Smooth muscle cell (in vitro differentiated cells): ENCODE data around the gene ARL15. TPM values are rescaled to one million over a fixed set of nuclear protein-coding genes. Genes with fewer than 3 reads are reported as not detected.

Source experiments
- DNase-seq: peaks from one replicate; lab custom pipeline; 2025; ENCODE audit not compliant: unreplicated experiment; lab: John Stamatoyannopoulos, UW
- H2AFZ ChIP-seq: fragments of 200-600 bp; sonication (generic); 2 replicates; pipeline ENCODE4 v1.6.0; 2016; ENCODE audit warnings: antibody characterized with exemption, low read depth, mild to moderate bottlenecking
- H3F3A ChIP-seq: fragments of 200-600 bp; sonication (generic); 2 replicates; pipeline ENCODE4 v1.6.0; 2017; ENCODE audit warnings: antibody characterized with exemption, low read depth
- H3K27ac ChIP-seq: fragments of 200-600 bp; sonication (generic); 2 replicates; pipeline ENCODE4 v1.5.1; 2016; ENCODE audit warnings: low read depth, mild to moderate bottlenecking
- H3K27me3 ChIP-seq: fragments of 200-600 bp; sonication (generic); 2 replicates; pipeline ENCODE4 v1.6.1; 2016; ENCODE audit warnings: low read depth, mild to moderate bottlenecking
- H3K36me3 ChIP-seq: fragments of 200-600 bp; sonication (generic); 2 replicates; pipeline ENCODE4 v1.5.1; 2016; ENCODE audit warnings: low read depth
- H3K4me1 ChIP-seq: fragments of 200-600 bp; sonication (generic); 2 replicates; pipeline ENCODE4 v1.5.1; 2016; ENCODE audit warnings: low read depth
- H3K4me2 ChIP-seq: fragments of 200-600 bp; sonication (generic); 2 replicates; pipeline ENCODE4 v1.6.0; 2016; ENCODE audit warnings: mild to moderate bottlenecking
- H3K4me3 ChIP-seq: fragments of 200-600 bp; sonication (generic); 2 replicates; pipeline ENCODE4 v1.5.1; 2016; ENCODE audit warnings: mild to moderate bottlenecking
- H3K79me2 ChIP-seq: fragments of 200-600 bp; sonication (generic); 2 replicates; pipeline ENCODE4 v1.6.0; 2016; ENCODE audit warnings: low read depth, mild to moderate bottlenecking
- H3K9ac ChIP-seq: fragments of 200-600 bp; sonication (generic); 2 replicates; pipeline ENCODE4 v1.6.0; 2016; ENCODE audit warnings: low read depth
- H3K9me3 ChIP-seq: fragments of 200-600 bp; sonication (generic); replicated peaks from 2 replicates; pipeline ENCODE4 v1.5.1; 2016; ENCODE audit warnings: low read depth
- H4K20me1 ChIP-seq: fragments of 200-600 bp; sonication (generic); 2 replicates; pipeline ENCODE4 v1.6.0; 2016; ENCODE audit warnings: low read depth
- CTCF ChIP-seq: fragments of 200-600 bp; sonication (generic); IDR thresholded peaks from 2 replicates; pipeline ENCODE4 v1.5.1; 2017; ENCODE audit warnings: borderline replicate concordance, mild to moderate bottlenecking, antibody characterized with exemption; ENCODE audit not compliant: insufficient read depth, poor library complexity, severe bottlenecking
- WGBS: methylation state at CpG from one replicate; pipeline ENCODE4 v1.1.7; 2016; ENCODE audit warnings: low lambda C conversion rate; 5-methylcytosine and 5-hydroxymethylcytosine counted together
- polyA plus RNA-seq: library from polyadenylated mRNA; unstranded; fragments of >200 nt; fragmentation: Nextera tagmentation; extraction: Ambion mirVana; gene quantifications from 2 replicates; pipeline ENCODE4 v1.2.1, GENCODE V29; 2016
- total RNA-seq: library from RNA; depleted of rRNA; stranded (reverse); fragments of >200 nt; gene quantifications from 2 replicates; pipeline ENCODE4 v1.2.3, GENCODE V29; 2014

Gene ARL15
- total and polyA plus RNA-seq, 2 experiments from 2014 or later, result 9.8 to 51.1 TPM

GRCh38 chr5:54148067-54148845 is 162.1 kb downstream of the ARL15 start:
- Histone ChIP-seq H3K27me3 (no peaks in the 10 kb centered on the region), H3K27ac (no peak overlapping the region), H3F3A (no peaks in the 10 kb centered on the region), H3K9ac (no peak overlapping the region), H3K9me3 (no peaks in the 10 kb centered on the region), H4K20me1 (no peaks in the 10 kb centered on the region), H3K36me3 (no peaks in the 10 kb centered on the region), H3K4me1 (peaks cover 5% of the 10 kb centered on the region), H3K4me3 (no peak overlapping the region), H2AFZ (no peak overlapping the region), H3K4me2 (no peak overlapping the region), H3K79me2 (no peaks in the 10 kb centered on the region)
- no peak for DNase-seq
- no peak for TF ChIP-seq CTCF
- 70% methylated on average over 6 of the region's 6 CpGs for WGBS

- Histone ChIP-seq H3K4me2 (no peak overlapping the region), H3K9ac (no peak overlapping the region), H3K9me3 (no peaks in the 10 kb centered on the region), H3F3A (no peaks in the 10 kb centered on the region), H3K79me2 (no peaks in the 10 kb centered on the region), H3K27me3 (no peaks in the 10 kb centered on the region), H3K4me1 (peaks cover 5% of the 10 kb centered on the region), H2AFZ (no peak overlapping the region), H4K20me1 (no peaks in the 10 kb centered on the region), H3K36me3 (no peaks in the 10 kb centered on the region), H3K4me3 (no peak overlapping the region), H3K27ac (no peak overlapping the region)
- no peak for DNase-seq
- WGBS, result 100% methylated on average over 1 of the region's 1 CpG
- TF ChIP-seq CTCF, result no peak
These were observed 163.5 kb downstream of the ARL15 start for GRCh38 chr5:54146916-54147315.

GRCh38 chr5:54146390-54146789 is 164.0 kb downstream of the ARL15 start:
- H3K36me3 ChIP-seq, result no peaks in the 10 kb centered on the region
- no peaks in the 10 kb centered on the region for H3F3A ChIP-seq
- no peak overlapping the region for H3K4me2 ChIP-seq
- peaks cover 5% of the 10 kb centered on the region for H3K4me1 ChIP-seq
- no peak for DNase-seq
- no peak overlapping the region for H3K9ac ChIP-seq
- no peak overlapping the region for H3K4me3 ChIP-seq
- H3K79me2 ChIP-seq, result no peaks in the 10 kb centered on the region
- H3K27me3 ChIP-seq, result no peaks in the 10 kb centered on the region
- WGBS, result 84% methylated on average over 3 of the region's 3 CpGs
- no peaks in the 10 kb centered on the region for H3K9me3 ChIP-seq
- H2AFZ ChIP-seq, result no peak overlapping the region
- no peak for TF ChIP-seq CTCF
- no peak overlapping the region for H3K27ac ChIP-seq
- H4K20me1 ChIP-seq, result no peaks in the 10 kb centered on the region
